PC-3 (cell line): ENCODE results near the gene ARHGEF2. TPM values are rescaled to one million over a fixed set of nuclear protein-coding genes. Genes with fewer than 3 reads are reported as not detected.

Source experiments
- ATAC-seq: fragments of 200-7000 bp; cut with Tn5 transposase; 2 replicates; pipeline ENCODE4 v1.9.1; 2020; ENCODE audit warnings: mild to moderate bottlenecking, moderate library complexity
- BruUV-seq: library from RNA; stranded (reverse); fragments of 400-500 nt; replicated peaks from 2 replicates; lab custom pipeline; 2021; lab: Mats Ljungman, UMichigan
- CTCF ChIA-PET: fragments of 300-600 bp; sonication (Branson Sonifier 250); formaldehyde crosslinking; loops from one replicate; lab custom pipeline; 2022; ENCODE audit warnings: antibody characterized with exemption; lab: Charles Lee
- POLR2A ChIA-PET: fragments of 300-600 bp; sonication (Branson Sonifier 250); formaldehyde crosslinking; loops from one replicate; lab custom pipeline; 2022; ENCODE audit warnings: antibody characterized with exemption; ENCODE audit not compliant: unreplicated experiment; lab: Charles Lee
- DNase-seq: peaks from one replicate; pipeline ENCODE4 v3.0.0-alpha.2; 2015
- H2AFZ ChIP-seq: fragments of 300-600 bp; sonication (generic); 2 replicates; pipeline ENCODE4 v1.6.0; 2016; ENCODE audit warnings: antibody characterized with exemption, low read length
- H3F3A ChIP-seq: fragments of 300-600 bp; sonication (generic); one replicate; pipeline ENCODE4 v1.6.0; 2017; ENCODE audit warnings: antibody characterized with exemption, low read length, control low read depth, mild to moderate bottlenecking; ENCODE audit not compliant: unreplicated experiment
- H3K27ac ChIP-seq: fragments of 300-600 bp; sonication (generic); 2 replicates; pipeline ENCODE4 v1.5.1; 2016; ENCODE audit warnings: mild to moderate bottlenecking, low read length
- H3K27me3 ChIP-seq: fragments of 300-600 bp; sonication (generic); 2 replicates; pipeline ENCODE4 v1.6.1; 2016; ENCODE audit warnings: low read length, mixed read lengths
- H3K36me3 ChIP-seq: fragments of 300-600 bp; sonication (generic); 2 replicates; pipeline ENCODE4 v1.6.1; 2016; ENCODE audit warnings: low read depth, mixed run types, low read length, mixed read lengths
- H3K4me1 ChIP-seq: fragments of 300-600 bp; sonication (generic); 2 replicates; pipeline ENCODE4 v1.5.1; 2016; ENCODE audit warnings: low read length; ENCODE audit not compliant: insufficient read depth
- H3K4me2 ChIP-seq: fragments of 300-600 bp; sonication (generic); 2 replicates; pipeline ENCODE4 v1.6.0; 2016; ENCODE audit warnings: low read length
- H3K4me3 ChIP-seq: fragments of 300-600 bp; sonication (generic); 2 replicates; pipeline ENCODE4 v1.5.1; 2016; ENCODE audit warnings: mild to moderate bottlenecking, low read length, mixed read lengths
- H3K79me2 ChIP-seq: fragments of 300-600 bp; sonication (generic); 2 replicates; pipeline ENCODE4 v1.6.1; 2017; ENCODE audit warnings: low read length, mixed read lengths
- H3K9ac ChIP-seq: fragments of 300-600 bp; sonication (generic); 2 replicates; pipeline ENCODE4 v1.6.0; 2016; ENCODE audit warnings: mild to moderate bottlenecking, low read length
- H3K9me2 ChIP-seq: fragments of 300-600 bp; sonication (generic); replicated peaks from 2 replicates; pipeline ENCODE4 v1.6.1; 2016; ENCODE audit warnings: mixed run types, low read length, mixed read lengths
- H3K9me3 ChIP-seq: fragments of 300-600 bp; sonication (generic); 2 replicates; pipeline ENCODE4 v1.6.1; 2016; ENCODE audit warnings: low read length, mixed read lengths
- H4K20me1 ChIP-seq: fragments of 300-600 bp; sonication (generic); 2 replicates; pipeline ENCODE4 v1.6.1; 2016; ENCODE audit warnings: low read length, mixed read lengths
- CTCF ChIP-seq: fragments of 300-600 bp; sonication (generic); conservative IDR thresholded peaks from 2 replicates; pipeline ENCODE4 v1.5.1; 2017; ENCODE audit warnings: antibody characterized with exemption, low read depth, mild to moderate bottlenecking, low read length
- EZH2 ChIP-seq: fragments of 300-600 bp; sonication (generic); IDR thresholded peaks from one replicate; pipeline ENCODE4 v1.6.1; 2017; ENCODE audit warnings: antibody characterized with exemption, mild to moderate bottlenecking, low read length; ENCODE audit not compliant: unreplicated experiment
- EZH2phosphoT487 ChIP-seq: fragments of 300-600 bp; sonication (generic); IDR thresholded peaks from 2 replicates; pipeline ENCODE4 v1.6.1; 2018; ENCODE audit warnings: mild to moderate bottlenecking, antibody characterized with exemption, low read length, borderline replicate concordance
- intact Hi-C: fragments of 100-400 bp; cut with micrococcal nuclease; formaldehyde crosslinking; loops from 2 replicates; pipeline ENCODE4 v1.9.0; 2023
- total RNA-seq: library from RNA; depleted of rRNA; stranded (reverse); fragments of >200 nt; gene quantifications from 2 replicates; pipeline ENCODE4 v1.2.3, GENCODE V29; 2014

Gene ARHGEF2
- total RNA-seq, 1 experiment from 2014 or later, result 65.9 TPM

- H3K4me3 ChIP-seq, result no peak overlapping the region
Observed at GRCh38 chr1:156001662-156002171, 23.4 kb upstream of the ARHGEF2 start.

GRCh38 chr1:156001021-156001661, 22.8 kb upstream of the ARHGEF2 start:
- Histone ChIP-seq H3K36me3 (no peaks in the 10 kb centered on the region), H3K4me1 (peaks cover 9% of the 10 kb centered on the region), H2AFZ (peak overlapping the region; percentile 20; the same call in 1 of the 2 replicates), H3K27ac (no peak overlapping the region), H3K9ac (no peak overlapping the region), H3K4me2 (no peak overlapping the region), H3K9me2 (no peaks in the 10 kb centered on the region), H3K79me2 (no peaks in the 10 kb centered on the region), H4K20me1 (no peaks in the 10 kb centered on the region), H3F3A (no peaks in the 10 kb centered on the region), H3K27me3 (no peaks in the 10 kb centered on the region), H3K4me3 (no peak overlapping the region), H3K9me3 (no peaks in the 10 kb centered on the region)
- no TSS peak for BruUV-seq
- ChIA-PET POLR2A (no interaction called here), CTCF (interaction anchor here (0.8 to 1.3 kb wide), 2 partner anchors 12 to 74 kb away, joined by 3 to 5 read pairs; no protein-coding TSS in a partner anchor)
- no peak for TF ChIP-seq EZH2phosphoT487
- TF ChIP-seq CTCF, result no peak
- TF ChIP-seq EZH2, result no peak
- intact Hi-C loops, result loop anchor here (5.0 kb wide), 1 partner anchor 66 kb away; no protein-coding TSS in a partner anchor
- DNase-seq (no peak), ATAC-seq (no peak)

More at GRCh38 chr1:156001662-156002171, 23.4 kb upstream of the ARHGEF2 start:
- ChIA-PET POLR2A (no interaction called here), CTCF (interaction anchor here (0.8 to 1.3 kb wide), 2 partner anchors 12 to 73 kb away, joined by 3 to 5 read pairs; no protein-coding TSS in a partner anchor)
- no peaks in the 10 kb centered on the region for H3K36me3 ChIP-seq
- no peak for ATAC-seq
- H3K4me2 ChIP-seq, result no peak overlapping the region
- no peak overlapping the region for H3K9ac ChIP-seq
- peaks cover under 1% of the 10 kb centered on the region for H3F3A ChIP-seq
- peaks cover 11% of the 10 kb centered on the region for H3K4me1 ChIP-seq
- no peaks in the 10 kb centered on the region for H3K9me2 ChIP-seq
- no TSS peak for BruUV-seq
- TF ChIP-seq EZH2phosphoT487 (no peak), EZH2 (no peak), CTCF (no peak)
- H3K9me3 ChIP-seq, result no peaks in the 10 kb centered on the region
- no peaks in the 10 kb centered on the region for H3K79me2 ChIP-seq
- H4K20me1 ChIP-seq, result no peaks in the 10 kb centered on the region
- intact Hi-C loops, result loop anchor here (5.0 kb wide), 1 partner anchor 66 kb away; no protein-coding TSS in a partner anchor
- H3K27ac ChIP-seq, result no peak overlapping the region
- H3K27me3 ChIP-seq, result no peaks in the 10 kb centered on the region
- no peak overlapping the region for H2AFZ ChIP-seq
- DNase-seq, result no peak

- DNase-seq (no peak), ATAC-seq (no peak)
- intact Hi-C loops, result loop anchor here (5.0 kb wide), 1 partner anchor 67 kb away; no protein-coding TSS in a partner anchor
- no peak overlapping the region for H3K9ac ChIP-seq
- no peaks in the 10 kb centered on the region for H4K20me1 ChIP-seq
- H2AFZ ChIP-seq, result no peak overlapping the region
- H3K4me3 ChIP-seq, result no peak overlapping the region
- TF ChIP-seq CTCF, result no peak
- no peak for TF ChIP-seq EZH2phosphoT487
- TF ChIP-seq EZH2, result no peak
- no peak overlapping the region for H3K27ac ChIP-seq
- BruUV-seq, result no TSS peak
- no peaks in the 10 kb centered on the region for H3K36me3 ChIP-seq
- H3K27me3 ChIP-seq, result no peaks in the 10 kb centered on the region
- H3K4me1 ChIP-seq, result peaks cover 9% of the 10 kb centered on the region
- no peak overlapping the region for H3K4me2 ChIP-seq
- no peaks in the 10 kb centered on the region for H3F3A ChIP-seq
- H3K79me2 ChIP-seq, result no peaks in the 10 kb centered on the region
- H3K9me2 ChIP-seq, result no peaks in the 10 kb centered on the region
- ChIA-PET POLR2A (no interaction called here), CTCF (no interaction called here)
- no peaks in the 10 kb centered on the region for H3K9me3 ChIP-seq
Observed at GRCh38 chr1:155999964-156000363, 21.6 kb upstream of the ARHGEF2 start.
